GM23338 (cell line): ENCODE results near the gene SLC24A4. TPM values are rescaled to one million over a fixed set of nuclear protein-coding genes. Genes with fewer than 3 reads are reported as not detected.

Experiments used
- ATAC-seq: fragments of 200-7000 bp; cut with Tn5 transposase; 3 replicates; pipeline ENCODE4 v1.9.1; 2020
- DNase-seq: peaks from one replicate; pipeline ENCODE4 v3.0.0-alpha.2; 2015; ENCODE audit warnings: low spot score
- H2AFZ ChIP-seq: fragments of 200-600 bp; sonication (generic); 2 replicates; pipeline ENCODE4 v1.8.0; 2016; ENCODE audit warnings: antibody characterized with exemption, mild to moderate bottlenecking, moderate library complexity
- H3F3A ChIP-seq: fragments of 200-600 bp; sonication (generic); replicated peaks from 2 replicates; pipeline ENCODE4 v1.8.0; 2017; ENCODE audit warnings: antibody characterized with exemption, mixed run types, low read depth
- H3K27ac ChIP-seq: fragments of 200-600 bp; sonication (generic); 2 replicates; pipeline ENCODE4 v1.6.1; 2016; ENCODE audit warnings: low read depth
- H3K27me3 ChIP-seq: fragments of 200-600 bp; sonication (generic); 2 replicates; pipeline ENCODE4 v1.8.0; 2016; ENCODE audit warnings: mild to moderate bottlenecking, mixed run types, moderate library complexity; ENCODE audit not compliant: insufficient read depth
- H3K36me3 ChIP-seq: fragments of 200-600 bp; sonication (generic); 2 replicates; pipeline ENCODE4 v1.8.0; 2016; ENCODE audit warnings: mild to moderate bottlenecking; ENCODE audit not compliant: insufficient read depth
- H3K4me1 ChIP-seq: fragments of 200-600 bp; sonication (generic); 2 replicates; pipeline ENCODE4 v1.8.0; 2016; ENCODE audit warnings: mild to moderate bottlenecking, moderate library complexity; ENCODE audit not compliant: insufficient read depth
- H3K4me2 ChIP-seq: fragments of 200-600 bp; sonication (generic); 2 replicates; pipeline ENCODE4 v1.7.1; 2017; ENCODE audit warnings: mixed run types
- H3K4me3 ChIP-seq: fragments of 200-600 bp; sonication (generic); 2 replicates; pipeline ENCODE4 v1.6.1; 2016; ENCODE audit warnings: mixed run types
- H3K79me2 ChIP-seq: fragments of 200-600 bp; sonication (generic); replicated peaks from 2 replicates; pipeline ENCODE4 v1.8.0; 2017; ENCODE audit warnings: mild to moderate bottlenecking; ENCODE audit not compliant: insufficient read depth
- H3K9me2 ChIP-seq: fragments of 200-600 bp; sonication (generic); 2 replicates; pipeline ENCODE4 v1.8.0; 2017; ENCODE audit not compliant: insufficient read depth
- H4K20me1 ChIP-seq: fragments of 200-600 bp; sonication (generic); replicated peaks from 2 replicates; pipeline ENCODE4 v1.8.0; 2017; ENCODE audit warnings: mild to moderate bottlenecking; ENCODE audit not compliant: insufficient read depth
- H3K27ac Mint-ChIP-seq: 2 replicates; pipeline ENCODE4 v1.8.0; 2020; ENCODE audit warnings: inconsistent platforms, mild to moderate bottlenecking, moderate library complexity, mixed read lengths
- H3K27me3 Mint-ChIP-seq: 3 replicates; pipeline ENCODE4 v1.8.0; 2022; ENCODE audit warnings: low read depth, mild to moderate bottlenecking, moderate library complexity, mixed read lengths, inconsistent platforms; ENCODE audit not compliant: insufficient read depth, poor library complexity
- H3K36me3 Mint-ChIP-seq: 3 replicates; pipeline ENCODE4 v1.8.0; 2021; ENCODE audit warnings: low read depth, mild to moderate bottlenecking, inconsistent platforms, moderate library complexity, mixed read lengths
- H3K4me1 Mint-ChIP-seq: 3 replicates; pipeline ENCODE4 v1.8.0; 2020; ENCODE audit warnings: mild to moderate bottlenecking, inconsistent platforms, mixed read lengths
- H3K4me3 Mint-ChIP-seq: 3 replicates; pipeline ENCODE4 v1.8.0; 2021; ENCODE audit warnings: moderate library complexity, mild to moderate bottlenecking, inconsistent platforms, mixed read lengths
- H3K9me3 Mint-ChIP-seq: 3 replicates; pipeline ENCODE4 v1.8.0; 2020; ENCODE audit warnings: moderate library complexity, mild to moderate bottlenecking, inconsistent platforms, mixed read lengths
- CREB1 ChIP-seq: fragments of 250-450 bp; sonication (Bioruptor Pico); IDR thresholded peaks from 2 replicates; pipeline ENCODE4 v1.5.0; 2020; ENCODE audit warnings: low read depth, mild to moderate bottlenecking, moderate library complexity
- EZH2 ChIP-seq: fragments of 200-600 bp; sonication (generic); IDR thresholded peaks from one replicate; pipeline ENCODE4 v1.8.0; 2017; ENCODE audit warnings: antibody characterized with exemption, mild to moderate bottlenecking, low read depth; ENCODE audit not compliant: unreplicated experiment
- EZH2phosphoT487 ChIP-seq: fragments of 200-600 bp; sonication (generic); IDR thresholded peaks from one replicate; pipeline ENCODE4 v1.8.1; 2018; ENCODE audit warnings: antibody characterized with exemption; ENCODE audit not compliant: unreplicated experiment
- JUNB ChIP-seq: IDR thresholded peaks from one replicate; pipeline ENCODE4 v1.6.1; 2016; ENCODE audit warnings: antibody characterized with exemption; ENCODE audit not compliant: unreplicated experiment
- NANOG ChIP-seq: IDR thresholded peaks from 2 replicates; pipeline ENCODE4 v1.6.1; 2016; ENCODE audit warnings: antibody characterized with exemption, borderline replicate concordance
- POLR2AphosphoS5 ChIP-seq: IDR thresholded peaks from 2 replicates; pipeline ENCODE4 v1.6.1; 2016; ENCODE audit warnings: antibody characterized with exemption, low read depth
- STAT1 ChIP-seq: IDR thresholded peaks from one replicate; pipeline ENCODE4 v1.6.1; 2016; ENCODE audit warnings: antibody characterized with exemption; ENCODE audit not compliant: unreplicated experiment
- ZNF114 ChIP-seq: fragments of 250-450 bp; sonication (Bioruptor Pico); IDR thresholded peaks from 2 replicates; pipeline ENCODE4 v1.5.0; 2020; ENCODE audit warnings: mild to moderate bottlenecking, moderate library complexity
- ZNF331 ChIP-seq: fragments of 250-450 bp; sonication (Bioruptor Pico); IDR thresholded peaks from 2 replicates; pipeline ENCODE4 v1.5.0; 2020; ENCODE audit warnings: low read depth, mild to moderate bottlenecking, moderate library complexity
- polyA plus RNA-seq: library from polyadenylated mRNA; unstranded; fragments of >200 nt; fragmentation: Nextera tagmentation; extraction: Ambion mirVana; gene quantifications from 2 replicates; pipeline ENCODE4 v1.2.1, GENCODE V29; 2016
- total RNA-seq: library from RNA; depleted of rRNA; stranded (reverse); fragments of >200 nt; shearing (Covaris generic); gene quantifications from 2 replicates; pipeline ENCODE4 v1.2.3, GENCODE V29; 2014
- TF ChIP-seq, protein P1 (sequence below), 2 experiments: fragments of 200-600 bp in 1 of 2; sonication (generic) in 1 of 2; conservative IDR thresholded peaks; 2 replicates each; pipeline versions ENCODE4 v1.5.1 to v1.6.1; 2016 to 2017; ENCODE audit warnings: antibody characterized with exemption in 2 of 2, low read depth in 2 of 2, mild to moderate bottlenecking in 2 of 2, moderate library complexity in 1 of 2
- TF ChIP-seq, protein P2 (sequence below): IDR thresholded peaks from 2 replicates; pipeline ENCODE4 v1.6.1; 2016; ENCODE audit warnings: antibody characterized with exemption
- TF ChIP-seq, protein P3 (sequence below): fragments of 250-450 bp; sonication (Bioruptor Pico); IDR thresholded peaks from 2 replicates; pipeline ENCODE4 v1.5.0; 2020; ENCODE audit warnings: mild to moderate bottlenecking, moderate library complexity
- TF ChIP-seq, protein P4 (sequence below): IDR thresholded peaks from one replicate; pipeline ENCODE4 v1.6.1; 2018; ENCODE audit warnings: antibody characterized with exemption; ENCODE audit not compliant: unreplicated experiment

The SLC24A4 gene
- total and polyA plus RNA-seq, 2 experiments from 2014 or later: 0.06 to 0.38 TPM

DNA sequence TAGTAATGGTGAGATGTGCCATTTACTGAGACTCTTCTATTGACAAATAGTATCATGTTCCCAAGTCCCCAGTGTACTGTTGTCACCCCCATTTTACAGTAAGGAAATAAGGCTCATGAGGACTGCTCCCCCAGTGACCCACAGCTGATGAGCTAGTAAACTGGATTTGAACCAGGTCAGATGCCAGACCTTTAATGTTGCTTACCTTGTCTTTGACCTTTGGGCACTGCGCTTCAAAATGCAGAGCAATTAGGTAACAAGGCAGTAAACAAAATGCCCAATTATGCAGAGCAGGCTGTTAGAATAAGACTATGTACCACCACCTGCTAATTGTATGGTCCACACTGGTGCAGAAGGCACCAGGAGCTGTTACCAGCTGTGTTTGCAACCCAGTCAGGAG lies 152.1 kb downstream of the SLC24A4 start:
- no peaks in the 10 kb centered on the region for H3F3A ChIP-seq
- H3K4me2 ChIP-seq: no peak overlapping the region
- H3K9me2 ChIP-seq: peaks cover 10% of the 10 kb centered on the region; the same call in 1 of the 2 replicates
- H3K36me3 Mint-ChIP-seq: peaks cover 2% of the 10 kb centered on the region; the same call in 1 of the 3 replicates
- no peaks in the 10 kb centered on the region for H4K20me1 ChIP-seq
- no peak overlapping the region for H3K4me3 Mint-ChIP-seq
- H3K27me3 Mint-ChIP-seq: peaks cover 2% of the 10 kb centered on the region
- DNase-seq (no peak), ATAC-seq (no peak)
- TF ChIP-seq ZNF114 (CRISPR knock-in tag) (no peak), ZNF331 (CRISPR knock-in tag) (no peak), JUNB (no peak), CREB1 (no peak), EZH2 (no peak), NANOG (no peak), EZH2phosphoT487 (no peak), POLR2AphosphoS5 (no peak), STAT1 (no peak)
- TF ChIP-seq, protein P1, sequence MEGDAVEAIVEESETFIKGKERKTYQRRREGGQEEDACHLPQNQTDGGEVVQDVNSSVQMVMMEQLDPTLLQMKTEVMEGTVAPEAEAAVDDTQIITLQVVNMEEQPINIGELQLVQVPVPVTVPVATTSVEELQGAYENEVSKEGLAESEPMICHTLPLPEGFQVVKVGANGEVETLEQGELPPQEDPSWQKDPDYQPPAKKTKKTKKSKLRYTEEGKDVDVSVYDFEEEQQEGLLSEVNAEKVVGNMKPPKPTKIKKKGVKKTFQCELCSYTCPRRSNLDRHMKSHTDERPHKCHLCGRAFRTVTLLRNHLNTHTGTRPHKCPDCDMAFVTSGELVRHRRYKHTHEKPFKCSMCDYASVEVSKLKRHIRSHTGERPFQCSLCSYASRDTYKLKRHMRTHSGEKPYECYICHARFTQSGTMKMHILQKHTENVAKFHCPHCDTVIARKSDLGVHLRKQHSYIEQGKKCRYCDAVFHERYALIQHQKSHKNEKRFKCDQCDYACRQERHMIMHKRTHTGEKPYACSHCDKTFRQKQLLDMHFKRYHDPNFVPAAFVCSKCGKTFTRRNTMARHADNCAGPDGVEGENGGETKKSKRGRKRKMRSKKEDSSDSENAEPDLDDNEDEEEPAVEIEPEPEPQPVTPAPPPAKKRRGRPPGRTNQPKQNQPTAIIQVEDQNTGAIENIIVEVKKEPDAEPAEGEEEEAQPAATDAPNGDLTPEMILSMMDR (conservative IDR thresholded peaks at IDR 0.05; ENCODE audit: low read depth in 2 of 2): no peak
- TF ChIP-seq, protein P2, sequence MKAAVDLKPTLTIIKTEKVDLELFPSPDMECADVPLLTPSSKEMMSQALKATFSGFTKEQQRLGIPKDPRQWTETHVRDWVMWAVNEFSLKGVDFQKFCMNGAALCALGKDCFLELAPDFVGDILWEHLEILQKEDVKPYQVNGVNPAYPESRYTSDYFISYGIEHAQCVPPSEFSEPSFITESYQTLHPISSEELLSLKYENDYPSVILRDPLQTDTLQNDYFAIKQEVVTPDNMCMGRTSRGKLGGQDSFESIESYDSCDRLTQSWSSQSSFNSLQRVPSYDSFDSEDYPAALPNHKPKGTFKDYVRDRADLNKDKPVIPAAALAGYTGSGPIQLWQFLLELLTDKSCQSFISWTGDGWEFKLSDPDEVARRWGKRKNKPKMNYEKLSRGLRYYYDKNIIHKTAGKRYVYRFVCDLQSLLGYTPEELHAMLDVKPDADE: no peak
- TF ChIP-seq, protein P3, sequence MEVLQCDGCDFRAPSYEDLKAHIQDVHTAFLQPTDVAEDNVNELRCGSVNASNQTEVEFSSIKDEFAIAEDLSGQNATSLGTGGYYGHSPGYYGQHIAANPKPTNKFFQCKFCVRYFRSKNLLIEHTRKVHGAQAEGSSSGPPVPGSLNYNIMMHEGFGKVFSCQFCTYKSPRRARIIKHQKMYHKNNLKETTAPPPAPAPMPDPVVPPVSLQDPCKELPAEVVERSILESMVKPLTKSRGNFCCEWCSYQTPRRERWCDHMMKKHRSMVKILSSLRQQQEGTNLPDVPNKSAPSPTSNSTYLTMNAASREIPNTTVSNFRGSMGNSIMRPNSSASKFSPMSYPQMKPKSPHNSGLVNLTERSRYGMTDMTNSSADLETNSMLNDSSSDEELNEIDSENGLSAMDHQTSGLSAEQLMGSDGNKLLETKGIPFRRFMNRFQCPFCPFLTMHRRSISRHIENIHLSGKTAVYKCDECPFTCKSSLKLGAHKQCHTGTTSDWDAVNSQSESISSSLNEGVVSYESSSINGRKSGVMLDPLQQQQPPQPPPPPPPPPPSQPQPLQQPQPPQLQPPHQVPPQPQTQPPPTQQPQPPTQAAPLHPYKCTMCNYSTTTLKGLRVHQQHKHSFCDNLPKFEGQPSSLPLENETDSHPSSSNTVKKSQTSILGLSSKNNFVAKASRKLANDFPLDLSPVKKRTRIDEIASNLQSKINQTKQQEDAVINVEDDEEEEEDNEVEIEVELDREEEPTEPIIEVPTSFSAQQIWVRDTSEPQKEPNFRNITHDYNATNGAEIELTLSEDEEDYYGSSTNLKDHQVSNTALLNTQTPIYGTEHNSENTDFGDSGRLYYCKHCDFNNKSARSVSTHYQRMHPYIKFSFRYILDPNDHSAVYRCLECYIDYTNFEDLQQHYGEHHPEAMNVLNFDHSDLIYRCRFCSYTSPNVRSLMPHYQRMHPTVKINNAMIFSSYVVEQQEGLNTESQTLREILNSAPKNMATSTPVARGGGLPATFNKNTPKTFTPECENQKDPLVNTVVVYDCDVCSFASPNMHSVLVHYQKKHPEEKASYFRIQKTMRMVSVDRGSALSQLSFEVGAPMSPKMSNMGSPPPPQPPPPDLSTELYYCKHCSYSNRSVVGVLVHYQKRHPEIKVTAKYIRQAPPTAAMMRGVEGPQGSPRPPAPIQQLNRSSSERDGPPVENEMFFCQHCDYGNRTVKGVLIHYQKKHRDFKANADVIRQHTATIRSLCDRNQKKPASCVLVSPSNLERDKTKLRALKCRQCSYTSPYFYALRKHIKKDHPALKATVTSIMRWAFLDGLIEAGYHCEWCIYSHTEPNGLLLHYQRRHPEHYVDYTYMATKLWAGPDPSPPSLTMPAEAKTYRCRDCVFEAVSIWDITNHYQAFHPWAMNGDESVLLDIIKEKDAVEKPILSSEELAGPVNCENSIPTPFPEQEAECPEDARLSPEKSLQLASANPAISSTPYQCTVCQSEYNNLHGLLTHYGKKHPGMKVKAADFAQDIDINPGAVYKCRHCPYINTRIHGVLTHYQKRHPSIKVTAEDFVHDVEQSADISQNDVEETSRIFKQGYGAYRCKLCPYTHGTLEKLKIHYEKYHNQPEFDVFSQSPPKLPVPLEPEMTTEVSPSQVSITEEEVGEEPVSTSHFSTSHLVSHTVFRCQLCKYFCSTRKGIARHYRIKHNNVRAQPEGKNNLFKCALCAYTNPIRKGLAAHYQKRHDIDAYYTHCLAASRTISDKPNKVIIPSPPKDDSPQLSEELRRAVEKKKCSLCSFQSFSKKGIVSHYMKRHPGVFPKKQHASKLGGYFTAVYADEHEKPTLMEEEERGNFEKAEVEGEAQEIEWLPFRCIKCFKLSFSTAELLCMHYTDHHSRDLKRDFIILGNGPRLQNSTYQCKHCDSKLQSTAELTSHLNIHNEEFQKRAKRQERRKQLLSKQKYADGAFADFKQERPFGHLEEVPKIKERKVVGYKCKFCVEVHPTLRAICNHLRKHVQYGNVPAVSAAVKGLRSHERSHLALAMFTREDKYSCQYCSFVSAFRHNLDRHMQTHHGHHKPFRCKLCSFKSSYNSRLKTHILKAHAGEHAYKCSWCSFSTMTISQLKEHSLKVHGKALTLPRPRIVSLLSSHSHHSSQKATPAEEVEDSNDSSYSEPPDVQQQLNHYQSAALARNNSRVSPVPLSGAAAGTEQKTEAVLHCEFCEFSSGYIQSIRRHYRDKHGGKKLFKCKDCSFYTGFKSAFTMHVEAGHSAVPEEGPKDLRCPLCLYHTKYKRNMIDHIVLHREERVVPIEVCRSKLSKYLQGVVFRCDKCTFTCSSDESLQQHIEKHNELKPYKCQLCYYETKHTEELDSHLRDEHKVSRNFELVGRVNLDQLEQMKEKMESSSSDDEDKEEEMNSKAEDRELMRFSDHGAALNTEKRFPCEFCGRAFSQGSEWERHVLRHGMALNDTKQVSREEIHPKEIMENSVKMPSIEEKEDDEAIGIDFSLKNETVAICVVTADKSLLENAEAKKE (CRISPR knock-in tag): no peak
- TF ChIP-seq, protein P4, sequence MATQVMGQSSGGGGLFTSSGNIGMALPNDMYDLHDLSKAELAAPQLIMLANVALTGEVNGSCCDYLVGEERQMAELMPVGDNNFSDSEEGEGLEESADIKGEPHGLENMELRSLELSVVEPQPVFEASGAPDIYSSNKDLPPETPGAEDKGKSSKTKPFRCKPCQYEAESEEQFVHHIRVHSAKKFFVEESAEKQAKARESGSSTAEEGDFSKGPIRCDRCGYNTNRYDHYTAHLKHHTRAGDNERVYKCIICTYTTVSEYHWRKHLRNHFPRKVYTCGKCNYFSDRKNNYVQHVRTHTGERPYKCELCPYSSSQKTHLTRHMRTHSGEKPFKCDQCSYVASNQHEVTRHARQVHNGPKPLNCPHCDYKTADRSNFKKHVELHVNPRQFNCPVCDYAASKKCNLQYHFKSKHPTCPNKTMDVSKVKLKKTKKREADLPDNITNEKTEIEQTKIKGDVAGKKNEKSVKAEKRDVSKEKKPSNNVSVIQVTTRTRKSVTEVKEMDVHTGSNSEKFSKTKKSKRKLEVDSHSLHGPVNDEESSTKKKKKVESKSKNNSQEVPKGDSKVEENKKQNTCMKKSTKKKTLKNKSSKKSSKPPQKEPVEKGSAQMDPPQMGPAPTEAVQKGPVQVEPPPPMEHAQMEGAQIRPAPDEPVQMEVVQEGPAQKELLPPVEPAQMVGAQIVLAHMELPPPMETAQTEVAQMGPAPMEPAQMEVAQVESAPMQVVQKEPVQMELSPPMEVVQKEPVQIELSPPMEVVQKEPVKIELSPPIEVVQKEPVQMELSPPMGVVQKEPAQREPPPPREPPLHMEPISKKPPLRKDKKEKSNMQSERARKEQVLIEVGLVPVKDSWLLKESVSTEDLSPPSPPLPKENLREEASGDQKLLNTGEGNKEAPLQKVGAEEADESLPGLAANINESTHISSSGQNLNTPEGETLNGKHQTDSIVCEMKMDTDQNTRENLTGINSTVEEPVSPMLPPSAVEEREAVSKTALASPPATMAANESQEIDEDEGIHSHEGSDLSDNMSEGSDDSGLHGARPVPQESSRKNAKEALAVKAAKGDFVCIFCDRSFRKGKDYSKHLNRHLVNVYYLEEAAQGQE: no peak
- H3K4me1 ChIP-seq: peaks cover 10% of the 10 kb centered on the region
- H3K9me3 Mint-ChIP-seq: peaks cover 2% of the 10 kb centered on the region; the same call in 1 of the 3 replicates
- H2AFZ ChIP-seq: no peak overlapping the region
- H3K27ac Mint-ChIP-seq: no peak overlapping the region
- H3K27me3 ChIP-seq: no peaks in the 10 kb centered on the region
- H3K36me3 ChIP-seq: no peaks in the 10 kb centered on the region
- no peak overlapping the region for H3K4me3 ChIP-seq
- no peak overlapping the region for H3K27ac ChIP-seq
- H3K79me2 ChIP-seq: no peaks in the 10 kb centered on the region
- H3K4me1 Mint-ChIP-seq: peaks cover 36% of the 10 kb centered on the region
